OCI-LY3 (cell line): ENCODE results near the gene RARS2.
"Not testable (repeated sequence)": the region's sequence is repeated elsewhere in the genome, so short reads cannot be mapped to it uniquely, and the experiment has no call there.

Experiments
- H2AFZ ChIP-seq: fragments of 200-600, 300-600 bp; shearing (Covaris generic); 2 replicates; pipeline ENCODE4 v1.6.0; 2014; ENCODE audit warnings: antibody characterized with exemption, low read depth, low read length
- H3K27ac ChIP-seq: fragments of 200-600, 300-600 bp; sonication (generic); 2 replicates; pipeline ENCODE4 v1.5.1; 2014; ENCODE audit warnings: mild to moderate bottlenecking, low read length, moderate library complexity, mixed read lengths
- H3K27me3 ChIP-seq: fragments of 200-600, 300-600 bp; sonication (generic); 2 replicates; pipeline ENCODE4 v1.6.1; 2014; ENCODE audit warnings: low read depth, low read length, mixed read lengths
- H3K36me3 ChIP-seq: fragments of 200-600, 300-600 bp; sonication (generic); replicated peaks from 2 replicates; pipeline ENCODE3; 2014; ENCODE audit warnings: low read depth, low read length, mixed read lengths
- H3K4me1 ChIP-seq: fragments of 300-600, 200-600 bp; sonication (generic); 2 replicates; pipeline ENCODE4 v1.6.1; 2014; ENCODE audit warnings: low read length, mixed read lengths
- H3K4me2 ChIP-seq: fragments of 200-600, 300-600 bp; sonication (generic); 2 replicates; pipeline ENCODE4 v1.6.1; 2014; ENCODE audit warnings: low read length, mixed read lengths
- H3K4me3 ChIP-seq: fragments of 300-600, 200-600 bp; sonication (generic); 2 replicates; pipeline ENCODE4 v1.5.1; 2014; ENCODE audit warnings: antibody characterized with exemption, mild to moderate bottlenecking, low read length, moderate library complexity
- H3K79me2 ChIP-seq: fragments of 300-600, 200-600 bp; shearing (Covaris generic); 2 replicates; pipeline ENCODE4 v1.6.1; 2014; ENCODE audit warnings: mild to moderate bottlenecking, low read length, mixed read lengths
- H3K9ac ChIP-seq: fragments of 300-600, 200-600 bp; shearing (Covaris generic); 2 replicates; pipeline ENCODE4 v1.6.0; 2014; ENCODE audit warnings: mild to moderate bottlenecking, low read length, moderate library complexity
- H3K9me3 ChIP-seq: fragments of 200-600, 300-600 bp; shearing (Covaris generic); 2 replicates; pipeline ENCODE4 v1.6.1; 2014; ENCODE audit warnings: low read length, mixed read lengths; ENCODE audit not compliant: insufficient read depth
- H4K20me1 ChIP-seq: fragments of 200-600, 300-600 bp; sonication (generic); 2 replicates; pipeline ENCODE4 v1.6.1; 2016; ENCODE audit warnings: low read length, mixed read lengths; ENCODE audit not compliant: insufficient read depth
- CTCF ChIP-seq: fragments of 200-600, 300-600 bp; sonication (generic); IDR thresholded peaks from 2 replicates; pipeline ENCODE4 v1.5.1; 2014; ENCODE audit warnings: antibody characterized with exemption, low read length, low read depth
- EZH2phosphoT487 ChIP-seq: fragments of 200-600 bp; shearing (Covaris generic); IDR thresholded peaks from 2 replicates; pipeline ENCODE4 v1.6.1; 2018; ENCODE audit warnings: antibody characterized with exemption, mixed run types, low read depth

RARS2 gene

GRCh38 chr6:87494761-87495422, 94.9 kb downstream of the RARS2 start:
- H3K27ac ChIP-seq = no peak overlapping the region
- TF ChIP-seq CTCF = no peak
- no peak for TF ChIP-seq EZH2phosphoT487

GRCh38 chr6:87489326-87489725, 100.5 kb downstream of the RARS2 start:
- H3K4me3 ChIP-seq, H3K27ac ChIP-seq, H3K36me3 ChIP-seq, H4K20me1 ChIP-seq, H3K79me2 ChIP-seq, H3K27me3 ChIP-seq, H3K4me1 ChIP-seq, H3K9ac ChIP-seq, H3K9me3 ChIP-seq, H2AFZ ChIP-seq, H3K4me2 ChIP-seq: not testable (repeated sequence)

More at GRCh38 chr6:87494761-87495422, 94.9 kb downstream of the RARS2 start:
- no peaks in the 10 kb centered on the region for H3K9me3 ChIP-seq
- no peaks in the 10 kb centered on the region for H3K27me3 ChIP-seq
- no peak overlapping the region for H2AFZ ChIP-seq
- H3K79me2 ChIP-seq = no peaks in the 10 kb centered on the region
- no peaks in the 10 kb centered on the region for H4K20me1 ChIP-seq
- H3K9ac ChIP-seq = no peak overlapping the region
- H3K4me1 ChIP-seq = no peaks in the 10 kb centered on the region
- H3K4me3 ChIP-seq = no peak overlapping the region
- H3K36me3 ChIP-seq = no peaks in the 10 kb centered on the region
- no peak overlapping the region for H3K4me2 ChIP-seq

GRCh38 chr6:87487555-87487954, 102.2 kb downstream of the RARS2 start:
- Histone ChIP-seq H3K79me2 (no peaks in the 10 kb centered on the region), H3K4me1 (no peaks in the 10 kb centered on the region), H3K9ac (no peak overlapping the region), H3K36me3 (no peaks in the 10 kb centered on the region), H3K27ac (no peak overlapping the region), H2AFZ (no peak overlapping the region), H3K9me3 (no peaks in the 10 kb centered on the region), H3K4me3 (no peak overlapping the region), H4K20me1 (no peaks in the 10 kb centered on the region), H3K27me3 (no peaks in the 10 kb centered on the region), H3K4me2 (no peak overlapping the region)
- TF ChIP-seq EZH2phosphoT487 (no peak), CTCF (no peak)

- Histone ChIP-seq H3K27me3 (no peaks in the 10 kb centered on the region), H3K79me2 (no peaks in the 10 kb centered on the region), H3K9ac (no peak overlapping the region), H4K20me1 (no peaks in the 10 kb centered on the region), H3K4me1 (no peaks in the 10 kb centered on the region), H3K9me3 (no peaks in the 10 kb centered on the region), H3K4me3 (no peak overlapping the region), H3K27ac (no peak overlapping the region), H3K36me3 (no peaks in the 10 kb centered on the region), H2AFZ (no peak overlapping the region), H3K4me2 (no peak overlapping the region)
- TF ChIP-seq CTCF (no peak), EZH2phosphoT487 (no peak)
These were observed 105.3 kb downstream of the RARS2 start for GRCh38 chr6:87484491-87484890.
